ENCODE data around the gene TRPM2. TPM values are rescaled to one million over a fixed set of nuclear protein-coding genes. Genes with fewer than 3 reads are reported as not detected.

The TRPM2 gene
- 1 to 10 TPM in 1 of 3 donors, under 1 TPM in 2; 0.75 to 1.1 (median 0.82) TPM for polyA plus RNA-seq (ENCODE audit: insufficient read length in 3 of 3)

- no peak for DNase-seq (ENCODE audit: low read depth in 3 of 3, low spot score in 2 of 3)
Observed at GRCh38 chr21:44353191-44353970, at the start of gene TRPM2. TRPM2 (plus strand) TSS chr21:44353621; CDS start chr21:44353701, 80 bp downstream.

GRCh38 chr21:44304011-44304616, 49.3 kb upstream of the TRPM2 start:
- no peak for DNase-seq (ENCODE audit: low read depth in 3 of 3, low spot score in 2 of 3)

GRCh38 chr21:44304877-44305293, 48.5 kb upstream of the TRPM2 start:
- no peak for DNase-seq (ENCODE audit: low read depth in 3 of 3, low spot score in 2 of 3)

GRCh38 chr21:44305691-44306090, 47.7 kb upstream of the TRPM2 start:
- no peak for DNase-seq (ENCODE audit: low read depth in 3 of 3, low spot score in 2 of 3)

- DNase-seq (ENCODE audit: low read depth in 3 of 3, low spot score in 2 of 3), result no peak
Observed at GRCh38 chr21:44306936-44307704, 46.3 kb upstream of the TRPM2 start.

GRCh38 chr21:44310628-44311507, 42.6 kb upstream of the TRPM2 start:
- no peak for DNase-seq (ENCODE audit: low read depth in 3 of 3, low spot score in 2 of 3)

GRCh38 chr21:44312089-44312488, 41.3 kb upstream of the TRPM2 start:
- no peak for DNase-seq (ENCODE audit: low read depth in 3 of 3, low spot score in 2 of 3)

- DNase-seq (ENCODE audit: low read depth in 3 of 3, low spot score in 2 of 3), result no peak
Observed at GRCh38 chr21:44312716-44313115, 40.7 kb upstream of the TRPM2 start.

- no peak for DNase-seq (ENCODE audit: low read depth in 3 of 3, low spot score in 2 of 3)
Observed at GRCh38 chr21:44313451-44313850, 40.0 kb upstream of the TRPM2 start.

GRCh38 chr21:44314128-44314527, 39.3 kb upstream of the TRPM2 start:
- no peak for DNase-seq (ENCODE audit: low read depth in 3 of 3, low spot score in 2 of 3)

GRCh38 chr21:44314561-44314960, 38.9 kb upstream of the TRPM2 start:
- no peak for DNase-seq (ENCODE audit: low read depth in 3 of 3, low spot score in 2 of 3)

- DNase-seq (ENCODE audit: low read depth in 3 of 3, low spot score in 2 of 3), result no peak
Observed at GRCh38 chr21:44315691-44316203, 37.7 kb upstream of the TRPM2 start.

GRCh38 chr21:44316277-44316900, 37.0 kb upstream of the TRPM2 start:
- DNase-seq (ENCODE audit: low read depth in 3 of 3, low spot score in 2 of 3), result no peak

GRCh38 chr21:44317241-44317782, 36.1 kb upstream of the TRPM2 start:
- DNase-seq (ENCODE audit: low read depth in 3 of 3, low spot score in 2 of 3), result no peak

- DNase-seq (ENCODE audit: low read depth in 3 of 3, low spot score in 2 of 3), result no peak
Observed at GRCh38 chr21:44317871-44318270, 35.5 kb upstream of the TRPM2 start.

- no peak for DNase-seq (ENCODE audit: low read depth in 3 of 3, low spot score in 2 of 3)
Observed at GRCh38 chr21:44318489-44319285, 34.7 kb upstream of the TRPM2 start.

- no peak for DNase-seq (ENCODE audit: low read depth in 3 of 3, low spot score in 2 of 3)
Observed at GRCh38 chr21:44319407-44320065, 33.9 kb upstream of the TRPM2 start.

- no peak for DNase-seq (ENCODE audit: low read depth in 3 of 3, low spot score in 2 of 3)
Observed at GRCh38 chr21:44320847-44321246, 32.6 kb upstream of the TRPM2 start.
